AG10803 (cell line): Measurements from ENCODE around the gene SEMA3D.

ENCODE experiments used
- DNase-seq: peaks from one replicate; pipeline ENCODE4 v3.0.0; 2010; ENCODE audit warnings: low read depth
- H3K4me3 ChIP-seq: 2 replicates; pipeline ENCODE4 v1.5.1; 2011; ENCODE audit warnings: mild to moderate bottlenecking, low read length, control low read depth
- TF ChIP-seq, protein P1 (sequence below): conservative IDR thresholded peaks from 2 replicates; pipeline ENCODE4 v1.5.1; 2011; ENCODE audit warnings: mild to moderate bottlenecking, low read length, control low read depth, inconsistent platforms

Gene SEMA3D

DNA sequence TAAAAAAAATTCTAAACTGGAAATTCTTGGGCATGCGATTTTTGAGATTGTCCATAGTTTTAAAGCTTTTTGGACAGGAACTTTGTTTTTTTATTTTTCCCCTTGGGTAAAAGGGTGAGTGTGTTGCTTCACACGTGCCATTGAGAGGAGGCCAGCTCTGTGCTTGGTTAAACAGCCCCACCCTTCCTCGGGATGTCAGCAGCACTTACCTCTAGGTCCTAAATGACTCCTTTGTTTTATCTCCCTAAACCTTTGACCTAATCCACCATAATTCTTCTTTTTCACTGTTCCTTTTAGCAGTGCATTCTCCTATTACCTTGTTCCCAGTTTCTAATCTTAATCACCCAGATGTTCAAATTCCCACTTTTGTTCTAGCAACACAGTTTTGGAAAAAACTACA is 83.5 kb downstream of the SEMA3D start:
- no peak overlapping the region for H3K4me3 ChIP-seq
- TF ChIP-seq, protein P1, sequence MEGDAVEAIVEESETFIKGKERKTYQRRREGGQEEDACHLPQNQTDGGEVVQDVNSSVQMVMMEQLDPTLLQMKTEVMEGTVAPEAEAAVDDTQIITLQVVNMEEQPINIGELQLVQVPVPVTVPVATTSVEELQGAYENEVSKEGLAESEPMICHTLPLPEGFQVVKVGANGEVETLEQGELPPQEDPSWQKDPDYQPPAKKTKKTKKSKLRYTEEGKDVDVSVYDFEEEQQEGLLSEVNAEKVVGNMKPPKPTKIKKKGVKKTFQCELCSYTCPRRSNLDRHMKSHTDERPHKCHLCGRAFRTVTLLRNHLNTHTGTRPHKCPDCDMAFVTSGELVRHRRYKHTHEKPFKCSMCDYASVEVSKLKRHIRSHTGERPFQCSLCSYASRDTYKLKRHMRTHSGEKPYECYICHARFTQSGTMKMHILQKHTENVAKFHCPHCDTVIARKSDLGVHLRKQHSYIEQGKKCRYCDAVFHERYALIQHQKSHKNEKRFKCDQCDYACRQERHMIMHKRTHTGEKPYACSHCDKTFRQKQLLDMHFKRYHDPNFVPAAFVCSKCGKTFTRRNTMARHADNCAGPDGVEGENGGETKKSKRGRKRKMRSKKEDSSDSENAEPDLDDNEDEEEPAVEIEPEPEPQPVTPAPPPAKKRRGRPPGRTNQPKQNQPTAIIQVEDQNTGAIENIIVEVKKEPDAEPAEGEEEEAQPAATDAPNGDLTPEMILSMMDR, result no peak
- DNase-seq, result no peak

DNA sequence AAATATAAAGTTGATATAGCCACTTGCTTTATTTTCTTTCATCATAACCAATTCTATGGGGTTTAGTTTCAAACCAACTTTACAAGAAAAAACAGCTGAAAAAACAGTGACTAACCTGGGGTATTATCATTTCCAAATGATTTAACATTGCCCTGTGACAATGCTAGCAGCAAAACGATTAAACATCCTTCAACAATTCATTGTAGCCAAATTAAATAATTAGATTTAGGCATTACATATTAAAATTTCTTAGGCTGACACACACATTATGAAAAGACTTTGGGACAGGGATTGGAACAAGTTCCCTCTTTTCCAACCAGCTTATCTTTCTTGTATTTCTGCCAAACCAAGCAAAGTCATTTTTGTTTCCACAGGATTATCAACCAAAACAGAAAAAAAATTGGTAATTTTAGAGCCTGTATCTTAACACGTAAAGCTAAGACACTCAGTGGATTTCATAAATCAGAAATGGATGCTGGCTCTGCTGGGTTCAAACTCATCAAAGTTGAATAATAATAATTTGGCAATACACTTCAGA is 84.0 kb downstream of the SEMA3D start:
- DNase-seq, result peak; percentile 26
- TF ChIP-seq, protein P1, result no peak

DNA sequence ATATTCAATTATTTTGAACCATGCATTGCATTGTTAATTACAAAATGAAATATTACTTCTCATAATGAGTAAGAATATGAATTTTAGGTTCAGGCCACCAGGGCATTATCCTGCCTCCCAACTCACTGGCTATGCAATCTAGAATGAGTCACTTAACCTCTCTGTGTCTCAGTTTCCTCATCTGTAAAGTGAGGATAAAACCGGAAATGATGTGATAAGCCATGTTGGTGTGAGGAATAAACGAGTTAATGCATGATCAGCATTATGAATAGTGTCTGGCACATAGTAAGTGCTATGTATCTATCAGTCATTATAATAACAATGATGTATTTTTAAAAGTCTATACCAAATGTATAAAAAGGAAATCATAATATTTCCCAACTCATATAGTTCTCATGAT is 85.5 kb downstream of the SEMA3D start:
- TF ChIP-seq, protein P1, result no peak
- no peak for DNase-seq
- no peak overlapping the region for H3K4me3 ChIP-seq

More for the DNA sequence above, 84.0 kb downstream of the SEMA3D start:
- H3K4me3 ChIP-seq, result no peak overlapping the region

DNA sequence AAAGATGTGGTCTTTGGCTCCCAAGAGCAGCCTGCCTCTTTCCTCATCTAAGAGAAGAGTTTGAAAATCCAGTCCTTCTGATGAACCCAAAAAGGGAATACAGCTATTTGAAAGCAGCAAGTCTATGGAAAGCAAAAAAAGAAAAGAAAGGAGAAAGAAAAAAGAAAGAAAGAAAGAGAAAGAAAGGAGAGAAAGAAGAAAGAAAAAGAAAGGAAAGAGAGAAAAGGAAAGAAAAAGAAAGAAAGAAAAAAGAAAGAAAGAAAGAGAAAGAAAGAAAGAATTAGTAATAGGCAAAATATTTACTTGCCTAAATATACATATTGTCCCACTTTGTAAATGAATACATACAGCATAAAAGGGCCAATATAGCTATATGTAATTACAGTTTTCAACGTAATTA is 89.0 kb downstream of the SEMA3D start:
- TF ChIP-seq, protein P1, result no peak

DNA sequence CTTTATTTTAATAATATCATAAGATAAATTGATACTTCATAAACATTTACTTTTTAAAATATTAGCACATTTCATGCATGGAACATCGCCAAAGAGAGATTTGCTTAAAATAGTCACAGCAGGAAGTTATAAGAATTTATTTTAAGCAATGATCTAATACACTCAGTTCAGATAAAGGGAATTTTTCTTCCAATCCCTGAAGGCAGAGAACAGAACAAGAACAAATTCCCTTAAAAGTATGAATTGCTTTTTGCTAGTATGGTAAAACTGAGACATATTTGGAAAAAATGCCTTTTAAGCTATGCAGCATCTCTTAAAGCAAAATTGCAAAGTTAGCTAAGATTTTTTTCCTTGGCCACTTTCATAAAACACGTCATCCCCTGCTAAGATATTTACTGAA is 91.0 kb downstream of the SEMA3D start:
- TF ChIP-seq, protein P1, result no peak
- no peak for DNase-seq
- H3K4me3 ChIP-seq, result no peak overlapping the region

More for the DNA sequence above, 89.0 kb downstream of the SEMA3D start:
- H3K4me3 ChIP-seq, result no peak overlapping the region
- DNase-seq, result no peak

DNA sequence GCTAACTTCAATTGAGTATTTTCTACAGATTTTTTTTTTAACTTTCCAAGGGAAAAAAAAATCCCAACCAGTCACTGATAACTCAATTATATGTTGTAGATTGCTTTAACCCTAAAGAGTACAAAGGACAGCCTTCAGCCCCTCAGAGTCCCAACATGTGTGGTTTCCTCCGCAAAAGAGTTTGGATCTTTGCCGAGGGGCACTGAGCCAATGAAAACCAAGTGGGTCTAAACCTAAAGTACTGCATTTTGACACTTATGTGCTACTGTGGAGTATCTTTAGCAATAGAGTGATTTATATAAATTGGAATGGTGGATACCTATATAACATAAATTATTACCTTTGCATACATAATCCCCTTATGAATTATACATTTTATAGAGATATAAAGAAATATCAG is 91.5 kb downstream of the SEMA3D start:
- H3K4me3 ChIP-seq, result no peak overlapping the region
- no peak for DNase-seq
- TF ChIP-seq, protein P1, result no peak

DNA sequence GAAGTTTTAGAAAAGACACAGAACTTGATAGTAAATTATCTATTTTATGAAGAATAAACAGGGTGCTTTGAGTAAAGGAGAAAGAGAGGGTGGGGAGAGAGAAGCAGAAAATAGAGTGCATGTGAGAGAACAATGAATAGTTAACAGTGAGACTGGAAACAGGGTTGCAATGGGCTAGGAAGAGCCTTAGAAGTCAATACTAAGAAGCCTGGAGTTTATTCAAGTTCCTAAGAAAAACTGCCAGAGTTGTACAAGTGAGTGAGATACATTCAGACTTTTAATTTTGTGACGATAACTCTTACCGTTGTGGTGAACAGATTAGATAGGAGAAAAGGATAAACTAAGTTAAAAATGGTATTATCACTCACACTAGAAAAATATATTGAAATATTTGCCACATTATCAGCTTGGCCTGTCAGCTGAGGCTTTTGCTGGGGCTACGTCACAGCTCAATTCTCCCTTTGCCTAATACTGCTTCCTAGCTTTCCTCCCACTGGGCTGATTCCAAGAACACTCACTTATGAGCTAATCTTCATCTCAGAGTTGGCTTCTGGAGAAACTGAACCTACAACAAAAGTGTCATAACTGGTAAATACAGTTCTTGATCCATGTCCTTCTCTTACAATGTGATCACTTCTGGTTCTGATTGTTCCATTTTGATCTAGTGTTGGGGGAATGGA is 92.7 kb downstream of the SEMA3D start:
- no peak for DNase-seq
- TF ChIP-seq, protein P1, result no peak
- no peak overlapping the region for H3K4me3 ChIP-seq
